ENCODE results near the gene PKD2. TPM values are rescaled to one million over a fixed set of nuclear protein-coding genes. Genes with fewer than 3 reads are reported as not detected.

PKD2 gene
- polyA plus RNA-seq, 1 donor from 2014 or later = 54.8 TPM

- Histone ChIP-seq H3K9me2 (ENCODE audit: insufficient read depth, low read length) (no peaks in the 10 kb centered on the region), H3K9me3 (ENCODE audit: low read length) (no peaks in the 10 kb centered on the region), H3K27ac (ENCODE audit: low read length) (no peak overlapping the region), H3K4me2 (ENCODE audit: low read length) (no peak overlapping the region), H3K79me2 (replicated peaks; ENCODE audit: insufficient read depth, low read length) (no peaks in the 10 kb centered on the region), H3K27me3 (ENCODE audit: insufficient read depth, low read depth, low read length) (no peaks in the 10 kb centered on the region), H3K4me3 (ENCODE audit: low read length) (no peak overlapping the region), H4K20me1 (ENCODE audit: insufficient read depth) (no peaks in the 10 kb centered on the region), H3K36me3 (ENCODE audit: insufficient read depth, low read length) (no peaks in the 10 kb centered on the region), H3F3A (ENCODE audit: insufficient read depth, low read length, poor library complexity, severe bottlenecking) (no peaks in the 10 kb centered on the region), H3K9ac (ENCODE audit: low read length) (no peak overlapping the region), H2AFZ (ENCODE audit: low read depth, low read length) (no peak overlapping the region)
- TF ChIP-seq CTCF (IDR thresholded peaks at IDR 0.05; ENCODE audit: poor library complexity, severe bottlenecking) = no peak
- no peak for TF ChIP-seq TAF1 (IDR thresholded peaks at IDR 0.05; ENCODE audit: low read depth)
- no peak for TF ChIP-seq EZH2 (IDR thresholded peaks at IDR 0.05; ENCODE audit: borderline replicate concordance, insufficient read depth, low read length, poor library complexity, severe bottlenecking)
- TF ChIP-seq REST (IDR thresholded peaks at IDR 0.05; ENCODE audit: borderline replicate concordance) = no peak
- no peak for TF ChIP-seq POLR2AphosphoS5 (IDR thresholded peaks at IDR 0.05)
- no peak for TF ChIP-seq SMC3 (conservative IDR thresholded peaks at IDR 0.05; ENCODE audit: poor library complexity)
- TF ChIP-seq MXI1 (conservative IDR thresholded peaks at IDR 0.05; ENCODE audit: poor library complexity, severe bottlenecking) = no peak
These were observed 41.3 kb upstream of the PKD2 start for GRCh38 chr4:87966095-87966496.

- H3K4me2 ChIP-seq (ENCODE audit: low read length) = no peak overlapping the region
- no peaks in the 10 kb centered on the region for H3F3A ChIP-seq (ENCODE audit: insufficient read depth, low read length, poor library complexity, severe bottlenecking)
These were observed 40.2 kb upstream of the PKD2 start for GRCh38 chr4:87967193-87967592.

GRCh38 chr4:87970121-87970520, 37.3 kb upstream of the PKD2 start:
- TF ChIP-seq REST (IDR thresholded peaks at IDR 0.05; ENCODE audit: borderline replicate concordance) (no peak), CTCF (IDR thresholded peaks at IDR 0.05; ENCODE audit: poor library complexity, severe bottlenecking) (no peak), TAF1 (IDR thresholded peaks at IDR 0.05; ENCODE audit: low read depth) (no peak), MXI1 (conservative IDR thresholded peaks at IDR 0.05; ENCODE audit: poor library complexity, severe bottlenecking) (no peak), EP300 (conservative IDR thresholded peaks at IDR 0.05; ENCODE audit: poor library complexity, severe bottlenecking) (no peak), POLR2AphosphoS5 (IDR thresholded peaks at IDR 0.05) (no peak), RAD21 (conservative IDR thresholded peaks at IDR 0.05) (no peak), EZH2 (IDR thresholded peaks at IDR 0.05; ENCODE audit: borderline replicate concordance, insufficient read depth, low read length, poor library complexity, severe bottlenecking) (no peak), SMC3 (conservative IDR thresholded peaks at IDR 0.05; ENCODE audit: poor library complexity) (no peak)
- no peaks in the 10 kb centered on the region for H3F3A ChIP-seq (ENCODE audit: insufficient read depth, low read length, poor library complexity, severe bottlenecking)

More at GRCh38 chr4:87967193-87967592, 40.2 kb upstream of the PKD2 start:
- no peak for TF ChIP-seq RAD21 (conservative IDR thresholded peaks at IDR 0.05)
- no peak for TF ChIP-seq MXI1 (conservative IDR thresholded peaks at IDR 0.05; ENCODE audit: poor library complexity, severe bottlenecking)
- TF ChIP-seq TAF1 (IDR thresholded peaks at IDR 0.05; ENCODE audit: low read depth) = no peak
- no peaks in the 10 kb centered on the region for H3K9me3 ChIP-seq (ENCODE audit: low read length)
- no peak overlapping the region for H3K9ac ChIP-seq (ENCODE audit: low read length)
- no peak overlapping the region for H2AFZ ChIP-seq (ENCODE audit: low read depth, low read length)
- H3K4me3 ChIP-seq (ENCODE audit: low read length) = no peak overlapping the region
- no peaks in the 10 kb centered on the region for H3K9me2 ChIP-seq (ENCODE audit: insufficient read depth, low read length)
- H3K27ac ChIP-seq (ENCODE audit: low read length) = no peak overlapping the region
- no peaks in the 10 kb centered on the region for H4K20me1 ChIP-seq (ENCODE audit: insufficient read depth)
- no peaks in the 10 kb centered on the region for H3K27me3 ChIP-seq (ENCODE audit: insufficient read depth, low read depth, low read length)
- no peaks in the 10 kb centered on the region for H3K36me3 ChIP-seq (ENCODE audit: insufficient read depth, low read length)
- H3K79me2 ChIP-seq (replicated peaks; ENCODE audit: insufficient read depth, low read length) = no peaks in the 10 kb centered on the region

More at GRCh38 chr4:87970121-87970520, 37.3 kb upstream of the PKD2 start:
- Histone ChIP-seq H3K9me2 (ENCODE audit: insufficient read depth, low read length) (no peaks in the 10 kb centered on the region), H3K36me3 (ENCODE audit: insufficient read depth, low read length) (no peaks in the 10 kb centered on the region), H3K9me3 (ENCODE audit: low read length) (no peaks in the 10 kb centered on the region), H3K4me3 (ENCODE audit: low read length) (no peak overlapping the region), H3K27ac (ENCODE audit: low read length) (no peak overlapping the region), H3K79me2 (replicated peaks; ENCODE audit: insufficient read depth, low read length) (no peaks in the 10 kb centered on the region), H4K20me1 (ENCODE audit: insufficient read depth) (no peaks in the 10 kb centered on the region), H3K27me3 (ENCODE audit: insufficient read depth, low read depth, low read length) (no peaks in the 10 kb centered on the region), H2AFZ (ENCODE audit: low read depth, low read length) (no peak overlapping the region), H3K9ac (ENCODE audit: low read length) (no peak overlapping the region), H3K4me2 (ENCODE audit: low read length) (no peak overlapping the region)

All from neural cell (in vitro differentiated cells).